Posterior vena cava (tissue), 2 donors: ENCODE data around the gene ANKUB1. TPM values are rescaled to one million over a fixed set of nuclear protein-coding genes. Genes with fewer than 3 reads are reported as not detected.
"Not testable (repeated sequence)": the region's sequence is repeated elsewhere in the genome, so short reads cannot be mapped to it uniquely, and the experiment has no call there.

Experiments
- DNase-seq: peaks from one replicate; pipeline ENCODE4 v3.0.0-alpha.2; 2020; ENCODE audit warnings: low spot score
- intact Hi-C, 2 donors: fragments of 100-400 bp; cut with DNase I; formaldehyde crosslinking; loops; one replicate each; pipeline versions ENCODE4 v1.14.1 to v1.14.2; 2022 to 2023
- long read RNA-seq, 2 donors: library from polyadenylated mRNA; unstranded; transcript quantifications; one replicate each; pipeline ENCODE4 v2.0.0, GENCODE V29; 2020 to 2021
- total RNA-seq, 2 donors: library from RNA; stranded (reverse); fragmentation: NEBNext Ultra II Directional; extraction: Animal tissue kit (Norgen Biotek cat#: 25700); gene quantifications; one replicate each; pipeline ENCODE4 v1.2.1, GENCODE V29; 2021
- donor health status: DM: yes; HTN: yes; CAD: no.
- donor health status: DM: yes; HTN: yes; CAD: no.

ANKUB1 gene
- total RNA-seq: not detected
- long read RNA-seq, donor 1, partial matches to known transcripts: 0 of 26 reads
- long read RNA-seq, donor 1, other reads (novel, unspliced or antisense): 26 of 26 reads
- long read RNA-seq, donor 2, partial matches to known transcripts: 0 of 2 reads
- long read RNA-seq, donor 2, other reads (novel, unspliced or antisense): 2 of 2 reads

DNA sequence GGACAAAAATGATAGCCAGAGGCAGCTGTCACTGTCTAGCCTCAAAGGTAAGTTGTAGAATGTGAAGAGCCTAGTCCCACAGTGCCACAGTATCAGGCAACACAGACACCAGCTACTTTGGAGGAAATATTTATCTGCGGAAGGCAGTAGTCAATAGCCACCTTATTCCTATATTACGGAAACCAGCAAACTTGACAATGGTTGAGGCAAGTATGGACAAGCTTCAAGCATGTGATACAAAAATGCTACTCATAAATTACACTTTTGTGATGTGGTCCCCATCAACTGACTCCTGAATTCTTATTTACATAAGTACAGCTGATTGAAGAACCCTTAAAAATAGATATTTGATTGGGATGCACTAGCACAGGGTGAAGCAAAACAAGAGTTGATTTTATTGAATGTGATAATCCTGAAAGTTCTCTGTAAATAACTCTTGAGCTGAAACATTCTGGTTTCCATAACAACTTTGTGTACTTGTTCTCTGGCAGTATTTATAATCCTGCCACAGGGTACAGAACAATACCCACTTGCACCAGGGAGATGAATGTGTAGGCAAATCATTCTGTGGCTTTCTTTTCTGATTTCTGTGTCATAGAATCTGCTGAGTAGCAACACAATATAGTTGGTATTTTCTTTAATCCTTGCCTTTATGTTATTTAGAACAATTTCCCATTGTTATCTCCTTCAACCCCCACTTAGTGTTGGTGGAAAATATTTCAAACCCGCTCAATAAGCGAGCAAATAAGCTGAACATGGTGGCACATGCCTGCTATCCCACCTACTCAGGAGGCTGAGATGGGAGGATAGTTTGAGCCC lies at the start of gene ANKUB1:
ANKUB1 (minus strand) TSS at position 103 of the 819 bp plus-strand sequence. CDS start 188 bp downstream, outside the sequence.
- no peak for DNase-seq
- intact Hi-C loops: no loop called here

GRCh38 chr3:149839896-149840295 lies 47.5 kb upstream of the ANKUB1 start:
- DNase-seq: no peak
- intact Hi-C loops: no loop called here

GRCh38 chr3:149839469-149839868 lies 47.1 kb upstream of the ANKUB1 start:
- DNase-seq, intact Hi-C loops: not testable (repeated sequence)

DNA sequence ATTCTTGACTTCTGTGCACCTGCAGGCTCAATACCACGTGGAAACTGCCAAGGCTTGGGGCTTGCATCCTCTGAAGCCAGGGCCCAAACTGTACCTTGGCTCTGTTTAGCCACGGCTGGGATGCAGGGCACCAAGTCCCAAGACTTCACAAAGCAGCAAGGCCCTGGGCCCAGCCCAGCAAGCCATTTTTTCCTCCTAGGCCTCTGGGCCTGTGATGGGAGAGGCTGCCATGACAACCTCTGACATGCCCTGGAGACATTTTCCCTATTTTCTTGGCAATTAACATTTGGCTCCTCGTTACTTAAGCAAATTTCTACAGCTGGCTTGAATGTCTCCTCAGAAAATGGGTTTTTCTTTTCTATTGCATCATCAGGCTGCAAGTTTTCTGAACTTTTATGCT lies 46.1 kb upstream of the ANKUB1 start:
- intact Hi-C loops: not testable (repeated sequence)

DNA sequence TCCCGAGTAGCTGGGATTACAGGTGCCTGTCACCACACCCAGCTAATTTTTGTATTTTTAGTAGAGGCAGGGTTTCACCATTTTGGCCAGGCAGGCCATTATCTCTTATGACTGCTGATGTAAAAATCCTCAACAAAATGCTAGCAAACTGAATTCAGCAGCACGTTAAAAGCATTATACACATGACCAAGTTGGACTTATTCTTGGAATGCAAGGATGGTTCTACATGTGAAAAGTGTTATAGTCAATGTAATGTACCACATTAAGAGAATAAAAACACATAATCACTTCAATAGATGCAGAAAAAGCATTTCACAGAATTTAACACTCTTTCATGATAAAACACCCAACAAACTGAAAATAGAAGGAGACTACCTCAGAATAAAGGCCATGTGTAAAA lies 40.9 kb upstream of the ANKUB1 start:
- no peak for DNase-seq
- intact Hi-C loops: no loop called here

More for the DNA sequence above, 46.1 kb upstream of the ANKUB1 start:
- DNase-seq: not testable (repeated sequence)

- intact Hi-C loops: no loop called here
- DNase-seq: no peak
Measured at GRCh38 chr3:149832086-149832485, 39.7 kb upstream of the ANKUB1 start.

GRCh38 chr3:149831321-149831720 lies 39.0 kb upstream of the ANKUB1 start:
- DNase-seq: no peak
- intact Hi-C loops: no loop called here

DNA sequence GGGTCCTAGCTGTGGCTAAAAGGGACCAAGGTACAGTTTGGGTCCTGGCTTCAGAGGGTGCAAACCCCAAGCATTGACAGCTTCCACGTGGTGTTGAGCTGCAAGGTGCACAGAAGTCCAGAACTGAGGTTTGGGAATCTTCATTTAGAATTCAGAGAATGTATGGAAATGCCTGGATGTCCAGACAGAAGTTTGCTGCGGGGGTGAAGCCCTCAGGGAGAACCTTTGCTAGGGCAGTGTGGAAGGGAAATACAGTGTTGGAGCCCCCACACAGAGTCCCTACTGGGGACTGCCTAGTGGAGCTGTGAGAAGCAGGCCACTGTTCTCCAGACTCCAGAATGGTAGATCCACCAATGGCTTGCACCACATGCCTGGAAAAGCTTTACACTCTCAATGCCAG lies 38.5 kb upstream of the ANKUB1 start:
- intact Hi-C loops: no loop called here
- DNase-seq: no peak

DNA sequence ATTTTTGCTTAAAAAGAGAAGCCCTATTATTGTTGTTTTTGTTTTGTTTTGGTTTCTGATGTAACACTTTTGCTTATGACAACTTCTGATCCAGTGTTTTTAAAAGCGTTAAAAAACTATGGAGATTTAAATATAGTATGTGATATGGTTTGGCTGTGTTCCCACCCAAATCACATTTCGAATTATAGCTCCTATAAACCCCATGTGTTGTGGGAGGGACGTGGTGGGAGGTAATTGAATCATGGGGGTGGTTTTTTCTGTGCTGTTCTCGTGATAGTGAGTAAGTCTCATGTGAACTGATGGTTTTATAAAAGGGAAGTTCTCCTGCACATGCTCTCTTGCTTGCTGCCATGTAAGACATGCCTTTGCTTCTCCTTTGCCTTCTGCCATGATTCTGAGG lies 37.3 kb upstream of the ANKUB1 start:
- not testable (repeated sequence) for DNase-seq

GRCh38 chr3:149828390-149828789 lies 36.0 kb upstream of the ANKUB1 start:
- intact Hi-C loops: loop anchor here in 1 of 2 donors (1.0 kb wide), 1 partner anchor 8 kb away; no protein-coding TSS in a partner anchor
- no peak for DNase-seq

More for the DNA sequence above, 37.3 kb upstream of the ANKUB1 start:
- intact Hi-C loops: not testable (repeated sequence)

DNA sequence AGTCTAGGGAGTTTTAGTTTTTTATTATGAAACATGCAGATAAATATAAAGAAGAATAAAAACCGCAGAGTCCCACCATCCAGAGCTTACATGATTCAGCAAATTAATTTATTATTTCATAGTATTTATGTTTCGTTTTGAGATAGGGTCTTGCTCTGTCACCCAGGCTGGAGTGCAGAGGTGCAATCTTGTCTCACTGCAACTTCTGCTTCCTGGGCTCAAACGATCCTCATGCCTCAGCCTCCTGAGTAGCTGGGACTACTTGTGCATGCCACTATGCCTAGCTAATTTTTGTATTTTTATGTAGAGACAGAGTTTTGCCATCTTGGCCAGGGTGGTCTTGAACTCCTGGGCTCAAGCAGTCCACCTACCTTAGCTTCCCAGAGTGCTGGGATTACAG lies 34.3 kb upstream of the ANKUB1 start:
- intact Hi-C loops: no loop called here
- no peak for DNase-seq

DNA sequence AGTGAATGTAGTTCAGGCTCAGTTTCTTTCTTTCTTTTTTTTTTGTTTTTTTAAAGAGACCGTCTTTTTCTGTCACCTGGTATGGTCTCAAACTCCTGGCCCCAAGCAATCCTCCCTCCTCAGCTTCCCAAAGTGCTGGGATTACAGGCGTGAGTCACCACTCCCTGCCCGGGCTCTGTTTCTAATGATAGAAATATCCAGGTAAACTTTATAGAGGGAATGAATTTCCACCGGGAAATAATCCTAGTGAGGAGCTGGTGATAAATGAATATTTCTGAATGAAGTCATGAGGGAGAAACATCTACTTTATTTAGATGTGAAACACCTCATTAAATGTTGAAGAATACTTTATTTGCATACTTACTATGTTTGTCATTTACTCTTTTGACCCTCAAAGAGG lies 27.8 kb upstream of the ANKUB1 start:
- intact Hi-C loops: loop anchor here in 1 of 2 donors (1.0 kb wide), 1 partner anchor 8 kb away; no protein-coding TSS in a partner anchor

GRCh38 chr3:149819432-149819831 lies 27.1 kb upstream of the ANKUB1 start:
- no peak for DNase-seq
- intact Hi-C loops: no loop called here

More for the DNA sequence above, 27.8 kb upstream of the ANKUB1 start:
- DNase-seq: no peak

GRCh38 chr3:149816986-149817385 lies 24.6 kb upstream of the ANKUB1 start:
- intact Hi-C loops: no loop called here
- DNase-seq: no peak

- intact Hi-C loops: no loop called here
- DNase-seq: no peak
Measured at GRCh38 chr3:149816311-149816710, 24.0 kb upstream of the ANKUB1 start.

GRCh38 chr3:149815728-149816127 lies 23.4 kb upstream of the ANKUB1 start:
- intact Hi-C loops: no loop called here

GRCh38 chr3:149815321-149815720 lies 23.0 kb upstream of the ANKUB1 start:
- no peak for DNase-seq
- intact Hi-C loops: no loop called here

More at GRCh38 chr3:149815728-149816127, 23.4 kb upstream of the ANKUB1 start:
- DNase-seq: no peak

- DNase-seq: peak; percentile 55
- intact Hi-C loops: no loop called here
Measured at GRCh38 chr3:149813367-149814281, 21.3 kb upstream of the ANKUB1 start.

- intact Hi-C loops: no loop called here
- DNase-seq: peak; percentile 99
Measured at GRCh38 chr3:149812606-149813366, 20.4 kb upstream of the ANKUB1 start, which contains the start of gene RNF13. Gene RNF13 (plus strand): TSS chr3:149813215. CDS start chr3:149846027, 32,812 bp downstream.
